HG03378 (cell line): ENCODE measurements around the gene TUT4.

Experiments
- ATAC-seq: cut with Tn5 transposase; IDR thresholded peaks from one replicate; pipeline ENCODE4 v1.9.1; 2021; ENCODE audit warnings: mild to moderate bottlenecking, moderate library complexity; ENCODE audit not compliant: unreplicated experiment

TUT4 gene

GRCh38 chr1:52534928-52535764 is 17.7 kb downstream of the TUT4 start:
- no peak for ATAC-seq

- ATAC-seq = no peak
These were observed 19.2 kb downstream of the TUT4 start for GRCh38 chr1:52533713-52534112.

- ATAC-seq = no peak
These were observed 20.1 kb downstream of the TUT4 start for GRCh38 chr1:52532731-52533327.

- ATAC-seq = no peak
These were observed 20.6 kb downstream of the TUT4 start for GRCh38 chr1:52532247-52532646.

GRCh38 chr1:52531249-52531872 is 21.5 kb downstream of the TUT4 start:
- no peak for ATAC-seq

- ATAC-seq = no peak
These were observed 22.2 kb downstream of the TUT4 start for GRCh38 chr1:52530563-52531144.

- no peak for ATAC-seq
These were observed 29.5 kb downstream of the TUT4 start for GRCh38 chr1:52523376-52523775.

- no peak for ATAC-seq
These were observed 32.7 kb downstream of the TUT4 start for GRCh38 chr1:52520148-52520547.

- ATAC-seq = no peak
These were observed 33.9 kb downstream of the TUT4 start for GRCh38 chr1:52518962-52519361.

GRCh38 chr1:52511851-52512615 is 40.9 kb downstream of the TUT4 start:
- no peak for ATAC-seq

- no peak for ATAC-seq
These were observed 41.5 kb downstream of the TUT4 start for GRCh38 chr1:52511439-52511838.

GRCh38 chr1:52506920-52507546 is 45.9 kb downstream of the TUT4 start:
- no peak for ATAC-seq

- no peak for ATAC-seq
These were observed 46.5 kb downstream of the TUT4 start for GRCh38 chr1:52506349-52506748.

- no peak for ATAC-seq
These were observed 48.2 kb downstream of the TUT4 start for GRCh38 chr1:52504720-52505119.

- no peak for ATAC-seq
These were observed 49.2 kb downstream of the TUT4 start for GRCh38 chr1:52503706-52504105.

GRCh38 chr1:52502789-52503188 is 50.1 kb downstream of the TUT4 start:
- no peak for ATAC-seq

- no peak for ATAC-seq
These were observed 65.3 kb downstream of the TUT4 start for GRCh38 chr1:52487632-52488031.

- no peak for ATAC-seq
These were observed 70.4 kb downstream of the TUT4 start for GRCh38 chr1:52482326-52483004.

GRCh38 chr1:52479076-52479475 is 73.8 kb downstream of the TUT4 start:
- ATAC-seq = no peak

- ATAC-seq = no peak
These were observed 75.0 kb downstream of the TUT4 start for GRCh38 chr1:52477876-52478275.
